ENCODE results near the gene EPS8L2.
A peak's percentile ranks its signal among the peaks of the same experiment; 100 is the strongest.
"Not testable (repeated sequence)": the region's sequence is repeated elsewhere in the genome, so short reads cannot be mapped to it uniquely, and the experiment has no call there.

EPS8L2 gene

DNA sequence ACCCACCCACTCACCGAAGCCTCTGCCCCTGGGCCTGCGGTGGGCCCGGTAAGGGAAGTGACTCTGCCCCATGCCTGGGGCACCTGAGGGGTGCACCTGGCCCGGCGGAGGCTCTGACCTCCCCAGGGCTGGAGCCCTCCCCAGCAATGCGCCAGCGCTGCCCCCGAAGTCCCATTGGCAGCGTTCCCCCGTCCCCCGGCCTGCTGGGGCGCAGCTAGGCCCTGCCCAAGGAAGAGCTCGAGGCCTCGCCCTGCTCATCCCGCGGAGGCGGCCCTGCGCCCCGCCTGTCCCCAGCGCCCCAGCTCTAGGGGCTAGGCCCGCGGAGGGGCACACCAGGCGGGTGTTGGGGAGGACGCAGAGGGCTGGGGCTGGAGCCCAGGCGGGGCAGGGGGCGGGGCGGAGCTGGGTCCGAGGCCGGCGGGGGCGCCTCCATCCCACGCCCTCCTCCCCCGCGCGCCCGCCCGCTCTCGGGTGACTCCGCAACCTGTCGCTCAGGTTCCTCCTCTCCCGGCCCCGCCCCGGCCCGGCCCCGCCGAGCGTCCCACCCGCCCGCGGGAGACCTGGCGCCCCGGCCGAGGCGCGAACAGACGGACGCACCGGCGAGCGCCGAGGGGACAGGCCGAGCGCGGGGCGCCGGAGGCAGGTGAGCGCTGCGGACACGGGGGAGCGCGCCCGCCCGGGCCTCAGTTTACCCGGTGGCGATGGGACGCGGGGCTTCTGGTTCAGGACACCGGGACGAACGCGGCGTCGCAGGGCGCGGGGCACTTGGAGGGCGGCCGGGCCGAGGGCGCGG lies at the start of gene EPS8L2:
Gene EPS8L2, plus strand, starts transcription at position 586 of the 793 bp plus-strand sequence. CDS start 3,177 bp downstream, outside the sequence.
- DNase-seq = peak; percentile 37

DNA sequence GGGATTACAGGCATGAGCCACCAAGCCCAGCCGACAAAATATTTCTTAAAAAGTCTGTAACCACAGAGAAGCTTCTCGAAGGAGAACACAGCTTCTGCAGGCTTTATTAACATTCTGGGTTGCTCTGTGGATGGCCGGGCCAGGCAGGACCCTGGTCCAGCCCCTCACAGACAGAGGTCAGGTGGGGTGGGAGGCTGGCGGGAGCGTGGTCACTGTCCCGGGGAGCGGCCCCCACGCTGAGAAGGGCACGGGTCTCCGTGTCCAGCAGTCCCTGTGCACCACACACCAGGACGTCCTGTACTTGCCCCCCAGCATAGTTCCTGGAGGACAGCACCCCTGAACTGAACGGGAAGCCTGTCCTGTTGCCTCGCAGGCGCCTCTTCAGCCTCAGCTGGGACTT lies 49.6 kb upstream of the EPS8L2 start:
- no peak for DNase-seq

DNA sequence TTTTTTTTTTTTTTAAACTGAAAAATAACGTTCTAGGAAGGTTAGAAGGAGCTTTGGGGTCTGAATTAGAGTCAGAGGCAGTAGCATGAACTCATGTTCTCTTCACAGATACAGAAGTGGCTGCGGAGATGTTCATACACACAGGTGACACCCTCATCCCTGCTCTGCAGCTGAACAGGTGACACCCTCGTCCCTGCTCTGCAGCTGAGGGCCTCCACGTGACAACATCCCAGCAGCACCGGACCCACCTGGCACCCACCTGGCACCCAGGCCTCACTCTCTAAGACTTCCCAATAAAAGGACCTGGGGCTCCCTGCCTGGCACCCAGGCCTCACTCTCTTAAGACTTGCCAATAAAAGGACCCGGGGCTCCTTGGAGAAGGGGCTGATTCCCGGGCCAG lies 49.2 kb upstream of the EPS8L2 start:
- DNase-seq = no peak

DNA sequence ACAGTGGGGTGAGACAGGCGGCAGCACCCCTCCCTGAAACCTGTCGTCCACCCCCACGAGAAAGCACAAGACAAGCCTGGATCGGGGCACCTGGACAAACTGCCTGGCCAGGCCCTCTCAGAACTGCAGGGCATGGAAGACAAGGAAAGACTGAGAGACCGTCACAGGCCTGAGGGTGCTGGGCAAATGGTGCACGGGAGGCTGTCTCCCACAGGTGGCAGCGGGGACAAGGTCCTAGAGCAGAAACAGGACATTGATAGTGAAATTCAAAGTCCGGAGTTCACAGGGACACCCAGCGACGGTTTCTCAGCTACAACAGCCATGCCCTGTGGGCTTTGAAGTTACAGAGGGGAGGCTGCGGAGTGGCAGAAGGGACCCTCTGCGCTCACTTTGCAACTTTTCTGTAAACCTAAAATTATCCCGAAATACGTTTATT lies 48.3 kb upstream of the EPS8L2 start:
- DNase-seq = no peak

DNA sequence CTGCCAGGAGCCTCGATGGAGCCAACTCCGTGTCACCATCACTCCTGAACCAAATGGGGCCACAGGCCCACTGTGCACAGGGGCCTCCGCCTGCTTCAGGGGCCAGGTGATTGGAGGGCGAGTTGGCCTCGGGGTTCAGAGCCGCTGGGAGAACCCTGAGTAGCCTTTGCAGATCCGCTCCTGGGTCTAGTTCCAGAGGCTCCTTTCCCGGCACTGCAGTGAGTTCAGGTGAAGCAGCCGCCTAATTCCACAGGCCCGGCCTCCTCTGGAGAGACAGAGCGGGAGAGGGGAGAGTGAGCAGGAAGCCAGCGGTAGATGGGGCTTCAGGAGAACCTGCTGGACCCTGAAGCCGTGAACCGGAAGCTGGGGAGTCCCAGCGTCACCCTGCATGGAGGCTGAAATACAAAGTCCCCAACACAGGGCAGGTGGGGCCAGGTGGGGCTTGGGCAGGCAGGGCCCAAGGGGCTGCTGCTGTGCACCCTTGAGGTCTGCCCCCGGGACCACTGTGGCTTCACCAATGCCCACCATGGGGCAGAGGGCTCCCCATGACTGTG lies 46.4 kb upstream of the EPS8L2 start:
- no peak for DNase-seq

DNA sequence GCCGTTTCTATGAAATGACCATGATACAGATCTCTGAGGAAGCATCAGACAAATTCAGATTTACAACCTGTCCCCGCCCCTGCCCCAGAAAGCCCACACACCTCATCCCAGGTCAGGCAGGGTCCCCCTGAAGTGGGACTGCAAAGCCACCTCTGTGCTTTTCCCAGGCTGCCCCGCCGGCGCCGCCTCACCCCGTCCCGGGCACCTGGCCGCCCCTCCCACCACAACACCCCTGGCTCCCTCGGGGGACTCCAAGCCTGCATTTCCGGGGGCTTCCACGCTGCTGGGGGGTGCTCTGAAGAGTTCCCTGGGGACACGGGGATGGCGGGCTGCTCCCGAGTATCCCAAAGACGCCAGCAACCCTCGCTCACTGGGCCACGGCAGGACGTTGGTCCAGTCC lies 45.8 kb upstream of the EPS8L2 start:
- no peak for DNase-seq

DNA sequence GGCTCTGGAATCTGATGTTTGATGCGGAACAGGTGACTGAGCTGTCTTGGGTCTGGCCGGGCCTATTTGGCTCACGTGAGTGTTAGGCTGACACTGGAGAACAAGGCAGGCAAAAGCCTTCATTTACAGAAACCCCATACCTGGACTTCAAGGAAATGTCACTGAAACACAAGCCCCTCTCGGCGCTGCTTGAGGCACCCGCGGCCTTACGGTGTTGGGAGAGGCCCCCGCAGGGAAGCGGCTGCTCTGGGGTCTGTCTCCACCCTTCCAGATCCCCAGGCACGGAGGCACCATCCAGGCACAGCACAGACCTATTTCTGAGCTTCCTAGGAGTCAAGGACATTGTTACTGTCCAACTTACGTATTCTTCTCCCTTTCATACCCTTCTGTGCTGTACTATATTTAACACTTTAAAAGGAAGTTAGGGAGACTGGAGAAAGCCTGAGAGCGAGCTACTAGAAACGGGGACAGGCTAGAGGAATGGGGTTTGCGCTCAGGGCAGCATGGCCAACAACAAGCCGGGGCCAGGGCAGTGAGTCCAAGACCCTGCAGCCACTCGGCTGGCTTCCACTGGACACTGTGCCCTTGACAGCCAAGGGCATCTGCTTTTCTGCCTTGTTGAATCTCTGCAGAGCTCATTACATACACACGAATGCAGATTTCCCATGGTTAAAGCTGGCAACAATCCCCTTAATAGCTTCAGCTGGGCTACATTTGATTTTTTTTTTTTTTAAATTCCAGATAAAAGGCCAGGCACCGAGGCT lies 45.2 kb upstream of the EPS8L2 start:
- no peak for DNase-seq

DNA sequence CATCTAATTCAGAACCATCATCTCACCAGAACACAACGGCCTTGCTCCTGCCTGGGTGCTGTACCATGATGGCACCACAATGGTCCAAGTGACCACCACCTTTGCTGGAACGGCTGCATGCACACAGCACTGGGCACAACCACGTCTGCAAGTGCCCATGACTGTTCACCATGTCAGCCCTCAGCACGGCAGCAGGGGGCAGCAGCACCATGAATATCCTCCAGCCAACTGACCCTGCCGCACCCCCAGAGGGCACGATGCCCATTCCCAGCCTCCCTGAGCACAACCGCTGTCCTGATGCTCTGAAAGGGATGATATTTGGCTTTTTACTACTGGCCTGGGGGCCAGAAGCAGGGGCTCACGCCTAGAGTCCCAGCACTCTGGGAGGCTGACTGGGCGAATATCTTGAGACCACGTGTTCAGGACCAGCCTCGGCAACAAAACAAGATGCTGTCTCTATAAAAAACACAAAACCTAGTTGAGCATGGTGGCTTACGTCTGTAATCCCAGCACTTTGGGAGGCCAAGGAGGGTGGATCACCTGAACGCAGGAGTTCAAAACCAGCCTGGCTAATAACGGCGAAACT lies 43.2 kb upstream of the EPS8L2 start:
- peak; percentile 40 for DNase-seq

DNA sequence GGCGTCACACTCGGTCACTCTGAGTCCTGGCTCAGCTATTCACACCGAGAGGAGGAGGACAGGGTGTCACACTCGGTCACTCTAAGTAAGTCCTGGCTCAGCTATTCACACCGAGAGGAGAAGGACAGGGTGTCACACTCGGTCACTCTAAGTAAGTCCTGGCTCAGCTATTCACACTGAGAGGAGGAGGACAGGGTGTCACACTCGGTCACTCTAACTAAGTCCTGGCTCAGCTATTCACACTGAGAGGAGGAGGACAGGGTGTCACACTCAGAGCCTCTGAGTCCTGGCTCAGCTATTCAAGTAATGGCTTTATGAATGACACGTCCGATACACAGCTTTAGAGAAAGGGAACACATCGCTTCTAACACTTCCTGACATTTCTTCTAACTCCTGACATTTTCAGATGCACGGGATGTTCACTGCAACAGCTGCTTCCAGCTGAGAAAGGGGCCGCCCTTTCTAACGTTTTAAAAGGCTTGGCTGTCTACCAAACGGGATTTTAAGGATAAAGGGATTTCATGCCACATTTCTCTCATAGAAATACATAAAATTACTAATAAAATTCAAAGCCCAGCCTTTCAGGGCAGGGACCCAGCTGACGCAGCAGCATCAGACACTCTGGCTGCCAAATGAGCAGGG lies 40.8 kb upstream of the EPS8L2 start:
- no peak for DNase-seq

DNA sequence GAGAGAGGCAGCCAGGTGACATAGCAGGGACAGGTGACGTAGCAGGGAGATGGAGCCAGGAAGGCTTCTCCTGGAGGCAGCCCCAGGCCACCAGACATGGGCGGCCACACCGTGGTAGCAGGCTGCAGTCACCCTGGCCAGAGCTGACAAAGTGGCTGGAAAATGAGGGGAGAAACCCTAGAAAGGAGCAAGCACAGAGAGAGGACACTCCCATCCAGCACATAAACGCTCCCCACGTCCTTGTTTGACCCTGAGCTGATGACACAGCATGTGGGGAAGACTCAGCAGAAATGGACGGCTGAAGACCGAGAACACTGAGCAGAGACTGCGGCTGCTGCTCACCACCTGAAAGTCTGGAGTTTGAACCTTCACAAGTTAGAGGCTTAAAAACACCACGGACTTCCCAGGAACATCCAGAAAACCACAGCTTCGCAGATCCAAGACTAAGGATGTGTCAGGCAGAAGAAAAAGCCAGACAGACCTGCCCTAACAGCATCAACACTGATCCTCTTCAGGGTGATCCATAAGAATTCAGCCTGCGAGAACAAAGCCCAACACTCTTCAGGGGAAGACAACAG lies 40.2 kb upstream of the EPS8L2 start:
- no peak for DNase-seq

DNA sequence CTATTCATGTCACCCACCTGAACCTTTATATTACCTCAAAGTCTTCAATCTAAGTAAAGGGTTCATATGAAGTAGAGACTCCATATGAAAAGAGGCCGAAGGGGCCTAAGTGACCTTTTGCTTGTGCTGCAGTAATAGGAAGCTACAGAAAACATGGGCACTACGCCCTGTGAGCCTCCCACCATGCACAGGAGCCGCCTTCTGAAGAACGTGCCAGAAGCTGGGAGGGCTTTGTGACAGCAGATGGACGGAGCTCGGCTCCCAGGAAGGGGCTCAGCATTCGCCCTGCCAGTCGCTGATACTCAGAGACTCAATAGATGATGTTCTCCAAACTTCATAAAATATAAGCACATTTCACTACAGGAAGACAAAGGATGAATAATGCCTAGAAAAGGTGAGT lies 32.2 kb upstream of the EPS8L2 start:
- DNase-seq = no peak

DNA sequence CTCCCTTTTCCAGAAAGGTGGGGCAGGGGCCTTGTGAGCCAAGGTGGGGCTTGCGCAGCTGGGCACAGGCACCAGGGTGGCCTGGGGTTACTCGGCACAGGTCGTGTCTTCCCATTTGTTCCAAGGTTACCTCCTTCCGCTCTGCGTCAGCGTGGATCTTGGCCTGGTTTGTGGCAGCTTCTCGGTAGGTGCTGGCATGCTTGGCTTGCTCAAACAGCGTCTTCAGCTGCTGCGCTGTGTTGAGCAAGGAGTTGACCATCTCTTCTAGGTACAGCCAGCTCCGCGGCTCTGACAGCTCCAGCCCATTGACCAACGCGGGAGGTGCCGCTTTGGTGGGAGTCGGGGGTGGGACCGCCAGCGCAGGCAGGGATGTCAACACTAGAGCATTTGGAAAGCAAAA lies 31.6 kb upstream of the EPS8L2 start:
- DNase-seq = no peak

DNA sequence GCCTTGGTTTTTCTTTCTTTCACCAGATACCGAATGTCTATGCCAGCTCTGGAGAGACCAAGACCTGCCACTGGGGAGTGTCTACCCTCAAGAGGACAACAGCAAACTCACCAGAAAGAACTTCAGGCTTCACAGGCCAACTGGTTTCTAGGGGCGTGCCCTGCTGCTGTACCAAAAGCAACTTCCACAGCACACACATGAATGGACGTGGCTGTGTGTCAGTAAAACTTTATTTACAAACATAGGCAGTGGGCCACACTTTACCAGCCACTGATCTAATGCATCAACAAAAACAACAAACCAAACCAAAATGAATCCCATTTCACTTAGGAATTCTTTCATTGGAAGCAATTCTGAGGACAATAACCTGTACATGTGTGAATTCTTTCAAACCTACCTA lies 27.7 kb upstream of the EPS8L2 start:
- DNase-seq = no peak

DNA sequence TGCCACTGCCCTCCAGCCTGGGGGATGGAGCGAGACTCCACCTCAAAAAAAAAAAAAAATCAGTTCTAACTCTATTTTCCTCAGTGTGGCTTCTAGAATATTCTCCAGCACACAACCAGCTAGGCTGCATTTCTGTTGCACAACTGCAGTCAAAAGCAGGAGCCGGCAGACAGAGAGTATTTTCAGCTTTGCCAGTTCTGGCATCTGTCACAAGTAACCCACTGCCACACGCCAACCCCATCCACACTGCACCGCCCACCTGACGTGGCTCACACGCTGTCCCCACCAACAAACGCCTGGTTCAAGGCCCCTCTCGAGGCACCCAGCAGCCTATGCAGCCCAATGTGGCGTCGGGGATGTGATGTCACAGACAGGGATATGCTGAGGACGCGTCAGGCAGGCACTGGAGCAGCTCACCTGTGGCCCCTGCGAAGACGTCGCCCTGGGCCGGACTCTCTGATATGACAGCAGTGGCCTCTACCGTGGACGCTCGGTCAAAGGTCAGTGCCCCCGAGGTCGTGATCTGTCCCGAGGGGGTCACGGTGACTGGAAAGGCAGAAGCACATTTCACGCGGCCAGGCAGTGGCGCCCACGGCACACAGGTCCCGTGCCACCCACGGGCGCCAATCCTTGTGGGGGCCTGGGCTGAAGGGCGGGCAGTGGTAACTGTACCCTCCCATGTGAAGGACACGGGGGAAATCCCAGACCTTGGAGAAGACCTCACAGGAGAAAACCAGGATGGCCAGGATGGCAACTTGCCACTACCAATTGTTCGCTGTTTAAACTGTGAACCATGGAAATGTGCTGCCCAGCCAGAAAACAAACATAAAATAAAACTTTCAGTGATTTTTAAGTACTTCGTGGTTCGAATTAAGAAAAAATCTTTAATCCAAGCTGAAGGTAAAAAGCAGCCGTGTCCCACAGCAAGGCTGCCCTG lies 26.5 kb upstream of the EPS8L2 start:
- DNase-seq = no peak

DNA sequence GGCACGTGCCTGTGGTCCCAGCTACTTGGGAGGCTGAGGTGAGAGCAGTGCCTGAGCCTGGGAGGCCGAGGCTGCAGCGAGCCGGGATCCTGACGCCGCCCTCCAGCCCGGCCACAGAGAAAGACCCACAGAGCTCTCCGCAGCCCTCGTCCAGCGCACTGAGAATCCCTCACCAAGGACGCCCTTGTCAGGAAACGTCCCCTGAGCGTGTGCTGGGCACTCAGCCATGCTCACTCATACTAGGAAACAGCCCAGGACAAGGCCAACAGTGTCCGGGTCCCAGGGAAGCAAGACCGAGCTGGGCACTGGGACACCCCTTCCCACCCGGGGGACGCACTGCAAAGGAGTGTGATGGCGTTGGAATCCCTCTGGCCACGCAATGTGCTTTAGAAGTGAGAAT lies 25.6 kb upstream of the EPS8L2 start:
- no peak for DNase-seq

DNA sequence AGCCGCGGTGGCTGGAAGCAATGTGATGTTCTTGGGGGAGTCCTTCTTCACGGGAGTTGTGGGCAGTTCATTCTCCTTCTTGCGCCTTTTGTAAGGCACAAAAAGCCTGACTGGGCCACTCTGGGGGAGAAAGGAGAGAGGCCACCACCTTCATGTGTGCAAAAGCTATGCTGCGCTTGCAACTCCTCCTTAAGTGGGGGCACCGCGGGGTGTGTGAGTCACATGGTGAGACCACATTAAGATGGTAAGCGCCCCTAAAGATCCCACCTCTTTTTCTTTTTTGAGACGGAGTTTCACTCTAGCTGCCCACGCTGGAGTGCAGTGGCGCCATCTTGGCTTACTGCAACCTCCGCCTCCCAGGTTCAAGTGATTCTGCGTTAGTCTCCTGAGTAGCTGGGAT lies 25.1 kb upstream of the EPS8L2 start:
- peak; percentile 38 for DNase-seq

DNA sequence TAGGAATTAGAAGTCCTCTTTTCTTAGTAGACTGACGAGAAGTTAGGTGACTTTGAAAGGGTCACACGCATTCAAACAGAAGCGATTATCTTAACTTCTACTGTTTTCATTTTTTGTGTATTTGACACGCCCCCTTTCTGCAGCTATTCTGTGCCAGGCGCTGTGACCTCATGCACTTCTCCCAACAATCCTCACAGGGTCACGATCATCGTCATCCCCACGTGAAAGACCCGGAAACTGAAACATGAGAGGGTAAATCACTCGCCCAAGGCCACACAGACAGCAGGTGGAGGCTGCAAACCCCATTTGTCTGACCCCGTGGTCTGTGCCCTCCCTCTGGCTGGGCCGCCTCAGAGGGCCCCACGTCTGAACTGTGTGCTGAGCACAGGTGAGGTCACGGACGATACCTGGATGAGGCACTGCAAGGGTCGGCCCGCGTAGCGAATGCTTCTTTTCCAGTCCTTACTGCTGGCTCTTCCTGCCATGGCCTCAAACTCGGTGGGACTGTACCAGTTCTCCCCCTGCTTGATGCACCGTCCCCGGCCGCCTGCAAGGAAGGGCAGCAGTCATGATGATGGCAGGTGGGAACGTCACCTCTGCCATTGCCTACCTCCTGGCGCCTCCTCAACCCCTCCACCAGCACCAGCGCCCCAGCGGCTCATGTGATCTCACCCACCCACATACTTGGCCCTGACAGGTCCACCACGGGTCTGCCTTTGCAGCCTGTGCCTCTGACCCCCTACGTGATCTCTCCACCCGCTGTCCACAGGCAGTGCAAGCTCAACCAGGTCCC lies 19.4 kb upstream of the EPS8L2 start:
- no peak for DNase-seq

DNA sequence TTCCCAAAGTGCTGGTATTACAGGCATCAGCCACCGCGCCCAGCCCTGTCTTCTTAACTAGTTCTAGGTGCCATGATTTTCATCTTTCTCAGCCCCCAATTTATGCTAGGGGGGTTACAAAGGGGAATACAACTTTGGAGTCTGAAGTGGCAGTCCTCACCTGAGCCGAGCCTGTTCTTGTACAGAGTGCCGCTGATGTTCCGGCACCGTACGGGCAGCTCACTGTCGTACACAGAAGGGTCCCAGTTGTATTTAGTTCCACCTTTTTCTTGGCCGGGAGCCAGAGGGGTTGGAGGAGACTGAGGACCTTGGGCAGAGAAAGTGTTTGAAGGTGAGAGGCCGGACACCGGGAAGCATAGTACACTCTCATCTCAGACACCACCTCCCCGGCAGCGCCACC lies 18.3 kb upstream of the EPS8L2 start:
- no peak for DNase-seq

DNA sequence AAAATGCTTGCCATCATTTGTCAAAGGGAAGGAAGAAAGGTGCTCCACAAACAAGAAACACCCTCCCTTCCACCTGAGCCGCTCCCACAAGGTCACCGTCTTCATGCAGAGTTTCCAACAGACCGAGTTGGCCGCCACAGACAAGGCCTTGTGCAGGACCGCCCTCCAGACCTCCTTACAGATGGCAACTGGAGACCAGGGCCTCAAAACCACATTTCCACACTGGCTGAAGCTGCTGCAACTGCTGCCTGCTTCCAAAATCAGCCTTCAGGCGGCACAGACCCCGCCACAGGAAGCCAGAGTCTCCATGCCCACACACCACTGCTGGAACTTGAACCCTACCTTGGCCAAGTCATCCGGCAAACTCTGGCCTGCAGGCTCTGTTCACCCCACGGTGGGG lies 17.4 kb upstream of the EPS8L2 start:
- no peak for DNase-seq

DNA sequence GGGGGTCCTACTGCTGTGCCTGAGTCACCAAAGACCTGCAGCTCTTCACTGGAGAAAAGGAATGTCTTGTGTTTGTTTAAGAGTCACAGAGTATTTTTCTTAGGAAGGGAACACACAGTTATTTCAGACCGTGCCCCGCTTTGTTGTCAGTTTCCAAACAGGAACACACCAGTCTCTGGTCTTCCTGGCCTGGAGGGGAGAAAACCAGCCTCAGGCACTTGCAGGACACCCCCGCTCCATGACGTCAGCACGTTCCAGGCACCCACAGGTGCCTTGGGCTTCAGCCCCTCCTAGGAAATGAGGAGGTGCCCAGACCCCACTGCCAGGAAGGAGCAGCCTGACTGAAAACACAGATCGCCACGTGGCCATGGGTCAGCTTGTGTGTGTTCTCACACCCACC lies 16.4 kb upstream of the EPS8L2 start:
- no peak for DNase-seq

DNA sequence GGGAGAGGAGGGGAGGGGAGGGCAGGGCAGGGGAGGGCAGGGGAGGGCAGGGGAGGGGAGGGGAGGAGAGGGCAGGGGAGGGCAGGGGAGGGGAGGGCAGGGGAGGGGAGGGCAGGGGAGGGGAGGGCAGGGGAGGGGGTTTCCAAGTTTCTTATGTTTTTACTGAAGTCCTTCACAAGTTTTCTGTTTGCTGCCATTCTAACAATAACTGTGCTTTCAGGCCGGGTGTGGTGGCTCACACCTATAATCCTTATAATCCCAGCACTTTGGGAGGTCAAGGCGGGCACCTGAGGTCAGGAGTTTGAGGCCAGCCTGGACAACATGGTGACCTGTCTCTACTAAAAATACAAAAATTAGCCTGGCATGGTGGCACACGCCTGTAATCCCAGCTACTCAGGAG lies 15.8 kb upstream of the EPS8L2 start:
- not testable (repeated sequence) for DNase-seq
